Fibroblast of mammary gland (primary cell): ENCODE results near the gene COG3.
A peak's percentile ranks its signal among the peaks of the same experiment; 100 is the strongest.

ENCODE experiments used
- DNase-seq: peaks from one replicate; pipeline ENCODE4 v3.0.0-alpha.2; 2010; ENCODE audit warnings: low read depth
- H3K4me3 ChIP-seq: 2 replicates; pipeline ENCODE4 v1.5.1; 2011; ENCODE audit warnings: low read depth, mild to moderate bottlenecking, low read length, moderate library complexity; ENCODE audit not compliant: control insufficient read depth
- CTCF ChIP-seq: conservative IDR thresholded peaks from 2 replicates; pipeline ENCODE4 v1.5.1; 2011; ENCODE audit warnings: low read depth, low read length, inconsistent platforms; ENCODE audit not compliant: control insufficient read depth, insufficient read depth

Gene COG3

GRCh38 chr13:45447050-45447661 is 17.6 kb upstream of the COG3 start:
- TF ChIP-seq CTCF: no peak
- no peak for DNase-seq
- H3K4me3 ChIP-seq: no peak overlapping the region

GRCh38 chr13:45448965-45449559 is 15.7 kb upstream of the COG3 start:
- no peak overlapping the region for H3K4me3 ChIP-seq
- TF ChIP-seq CTCF: no peak
- DNase-seq: no peak

DNA sequence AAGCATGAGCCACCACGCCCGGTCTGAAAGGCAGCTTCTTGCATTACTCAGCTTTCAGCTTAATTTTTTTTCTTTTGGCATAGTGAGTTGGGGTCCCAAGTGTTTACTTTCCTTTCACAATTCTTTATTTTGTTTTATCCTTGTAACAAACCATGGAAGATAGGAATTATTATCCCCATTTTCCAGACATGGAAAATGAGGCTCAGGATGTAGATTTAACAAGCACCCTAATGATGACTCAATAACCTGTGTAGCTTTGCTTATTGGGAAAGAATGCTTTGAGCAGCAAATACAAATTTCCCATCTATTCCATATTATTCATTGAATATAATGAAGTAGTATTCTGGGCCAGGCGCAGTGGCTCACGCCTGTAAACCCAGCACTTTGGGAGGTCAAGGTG is 13.5 kb upstream of the COG3 start:
- no peak for DNase-seq
- no peak overlapping the region for H3K4me3 ChIP-seq
- TF ChIP-seq CTCF: no peak

DNA sequence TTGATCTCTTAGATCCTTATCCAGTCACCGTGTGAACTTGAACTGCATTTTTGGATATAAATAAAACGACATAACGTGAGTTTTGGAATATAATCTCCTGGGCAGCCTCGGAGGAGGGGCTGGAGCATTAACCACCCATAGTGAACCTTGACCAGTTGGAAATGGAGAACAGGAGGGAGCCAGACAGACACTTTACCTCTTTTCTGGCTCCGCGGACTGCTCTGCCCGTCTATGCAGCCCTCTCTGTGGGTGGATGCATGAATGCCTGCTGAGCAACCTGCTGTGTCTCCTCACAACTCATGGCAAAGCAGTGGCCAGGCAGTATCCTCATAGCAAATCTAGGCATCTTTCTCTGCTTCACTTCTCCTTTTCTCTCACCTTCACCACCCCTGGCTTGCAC is 10.5 kb upstream of the COG3 start:
- no peak for DNase-seq
- H3K4me3 ChIP-seq: no peak overlapping the region
- no peak for TF ChIP-seq CTCF

DNA sequence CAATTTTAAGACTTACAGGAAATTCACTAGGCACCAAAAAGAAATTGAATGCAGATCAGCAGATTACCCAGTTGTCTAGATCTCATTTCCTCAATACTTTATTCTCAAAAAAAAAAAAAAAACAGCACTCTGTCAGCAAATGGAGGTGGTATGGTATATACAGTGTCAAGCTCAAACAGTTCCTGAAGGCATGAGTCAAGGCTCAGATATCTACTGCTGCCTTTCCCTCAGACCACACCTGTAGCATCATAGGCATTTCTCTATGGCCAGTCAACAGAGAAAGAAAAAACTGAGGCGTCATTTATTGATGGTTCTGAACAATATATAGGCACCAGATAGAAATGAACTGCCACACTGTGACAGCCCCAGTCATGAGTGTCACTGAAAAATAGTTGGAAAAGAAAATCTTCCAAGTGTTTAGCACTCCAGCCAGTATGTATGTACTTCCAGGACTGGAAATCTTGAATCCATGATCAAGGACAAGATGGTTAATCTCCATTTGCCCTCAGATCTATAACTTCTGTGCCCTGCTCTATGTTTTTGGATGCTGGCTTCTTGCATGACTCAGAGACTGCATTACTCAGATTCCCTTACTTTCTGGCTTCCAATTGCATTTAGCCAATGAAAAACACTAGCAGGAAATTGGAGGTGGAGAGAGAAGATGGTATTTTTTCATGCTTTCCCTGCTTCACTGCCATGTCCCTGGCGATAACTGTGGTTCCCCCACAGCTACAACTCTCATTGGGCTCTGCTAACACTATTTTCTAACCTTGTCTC is 8.4 kb upstream of the COG3 start:
- TF ChIP-seq CTCF: no peak
- peak; percentile 58 for DNase-seq
- no peak overlapping the region for H3K4me3 ChIP-seq

GRCh38 chr13:45464141-45464686 is 525 bp upstream of the COG3 start:
- peak overlapping the region; percentile 89 for H3K4me3 ChIP-seq
- DNase-seq: no peak
- no peak for TF ChIP-seq CTCF
